Fibroblast of lung (primary cell): ENCODE data around the gene TMEM235. TPM values are rescaled to one million over a fixed set of nuclear protein-coding genes. Genes with fewer than 3 reads are reported as not detected.

Source experiments
- DNase-seq, 2 donors: peaks; one replicate each; pipeline versions ENCODE4 v3.0.0 to v3.0.0-alpha.2; 2010; ENCODE audit warnings: low read depth in 2 of 2
- H2AFZ ChIP-seq: 2 replicates; pipeline ENCODE4 v1.5.1; 2012; ENCODE audit warnings: low read length, control low read depth, inconsistent platforms
- H3K27ac ChIP-seq: 2 replicates; pipeline ENCODE4 v1.5.1; 2011; ENCODE audit warnings: low read length, control low read depth; ENCODE audit not compliant: insufficient read depth
- H3K27me3 ChIP-seq: 2 replicates; pipeline ENCODE4 v1.5.1; 2011; ENCODE audit warnings: mild to moderate bottlenecking, low read length; ENCODE audit not compliant: control insufficient read depth, insufficient read depth
- H3K36me3 ChIP-seq: 2 replicates; pipeline ENCODE4 v1.5.1; 2011; ENCODE audit warnings: low read length; ENCODE audit not compliant: control insufficient read depth, insufficient read depth
- H3K4me1 ChIP-seq: 2 replicates; pipeline ENCODE4 v1.5.1; 2011; ENCODE audit warnings: low read length; ENCODE audit not compliant: control insufficient read depth, insufficient read depth; ENCODE audit errors: extremely low read depth
- H3K4me2 ChIP-seq: 2 replicates; pipeline ENCODE4 v1.5.1; 2011; ENCODE audit warnings: low read length, control low read depth; ENCODE audit not compliant: insufficient read depth; ENCODE audit errors: extremely low read depth
- H3K4me3 ChIP-seq, 4 experiments: fragments of 200-600 bp in 1 of 4; sonication (generic) in 1 of 4; replicated peaks in 1 of 4; 2 replicates each; pipeline ENCODE4 v1.5.1; 2011 to 2016; ENCODE audit warnings: low read length in 4 of 4, low read depth in 3 of 4, mild to moderate bottlenecking in 3 of 4, control low read depth in 2 of 4, inconsistent platforms in 1 of 4, mixed read lengths in 1 of 4; ENCODE audit not compliant: insufficient read depth in 1 of 4; ENCODE audit errors: control extremely low read depth in 1 of 4
- H3K79me2 ChIP-seq: 2 replicates; pipeline ENCODE4 v1.5.1; 2012; ENCODE audit warnings: mild to moderate bottlenecking, low read length, inconsistent platforms; ENCODE audit not compliant: control insufficient read depth, insufficient read depth
- H3K9ac ChIP-seq: 2 replicates; pipeline ENCODE4 v1.5.1; 2011; ENCODE audit warnings: mild to moderate bottlenecking, low read length, control low read depth; ENCODE audit not compliant: insufficient read depth
- H3K9me3 ChIP-seq: 2 replicates; pipeline ENCODE4 v1.5.1; 2012; ENCODE audit warnings: low read depth, low read length; ENCODE audit not compliant: control insufficient read depth, insufficient read depth
- H4K20me1 ChIP-seq: 2 replicates; pipeline ENCODE4 v1.5.1; 2011; ENCODE audit warnings: low read length; ENCODE audit not compliant: control insufficient read depth, insufficient read depth; ENCODE audit errors: extremely low read depth
- EZH2 ChIP-seq: IDR thresholded peaks from 2 replicates; pipeline ENCODE4 v1.5.1; 2012; ENCODE audit warnings: low read length, control low read depth, mild to moderate bottlenecking; ENCODE audit errors: missing control alignments
- polyA plus RNA-seq, 2 donors: library from polyadenylated mRNA; depleted of rRNA in 1 of 2; stranded (reverse) in 1 of 2; unstranded in 1 of 2; fragments of >200 nt; gene quantifications; 2 replicates each; pipeline ENCODE4 v1.2.1, GENCODE V29; 2011 to 2012; ENCODE audit warnings: missing spikeins in 1 of 2
- total RNA-seq: library from RNA; depleted of rRNA; stranded (reverse); fragments of >200 nt; gene quantifications from 2 replicates; pipeline ENCODE4 v1.2.1, GENCODE V29; 2014
- TF ChIP-seq, protein P1 (sequence below), 2 donors: IDR thresholded peaks in 1 of 2; conservative IDR thresholded peaks in 1 of 2; 1 replicate in 1 of 2; 2 replicates in 1 of 2; pipeline ENCODE4 v1.5.1; 2011 to 2012; ENCODE audit warnings: low read length in 2 of 2, control low read depth in 1 of 2, inconsistent platforms in 1 of 2, low read depth in 1 of 2, mild to moderate bottlenecking in 1 of 2

The TMEM235 gene
- total and polyA plus RNA-seq, 2 donors (not counting 1 experiment from before 2014, with no cell fraction given), result not detected

DNA sequence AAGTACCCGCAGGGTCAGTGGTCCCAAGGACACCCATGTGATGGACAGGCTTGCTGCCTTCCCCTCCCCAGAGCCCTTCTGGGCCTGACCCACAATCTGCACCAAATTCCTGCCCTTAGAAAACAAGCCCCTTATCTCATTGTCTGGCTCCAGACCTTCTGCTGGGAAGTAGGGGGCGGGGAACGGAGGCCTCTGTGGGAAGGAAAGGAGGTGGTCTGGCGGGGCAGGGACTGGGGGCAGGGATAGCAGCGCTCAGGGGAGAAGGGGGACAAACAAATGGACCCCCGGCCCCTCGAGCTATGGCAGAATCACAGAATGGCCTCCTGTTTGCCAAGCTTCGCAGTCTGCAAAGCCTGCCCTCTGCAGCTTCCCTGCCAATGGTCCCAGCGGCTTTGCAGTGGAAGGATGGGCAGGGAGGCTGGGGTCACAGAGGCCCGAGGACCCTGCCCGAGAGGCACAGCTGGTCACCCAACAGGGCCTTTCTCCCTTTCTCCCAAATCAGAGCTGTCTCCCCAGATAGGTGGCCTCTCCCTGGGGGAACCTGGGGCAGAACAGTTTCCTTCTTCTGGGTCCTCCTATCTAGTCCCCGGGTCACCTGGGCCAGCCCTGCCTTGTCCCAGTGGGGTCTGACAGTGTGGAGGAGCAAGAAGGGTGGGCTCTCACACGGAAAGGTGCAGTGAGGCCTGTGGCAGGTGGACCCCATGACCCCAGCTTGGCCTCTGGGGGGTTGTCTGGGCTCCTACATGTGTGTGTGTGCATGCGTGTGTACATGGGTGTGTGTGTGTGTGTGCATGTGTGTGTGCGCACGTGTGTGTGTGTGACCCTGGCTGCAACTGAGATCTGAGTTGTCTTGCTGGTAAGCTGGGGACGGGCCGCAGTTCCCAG, 25.5 kb downstream of the TMEM235 start:
- Histone ChIP-seq H3K4me1 (no peaks in the 10 kb centered on the region), H3K9me3 (no peaks in the 10 kb centered on the region), H3K4me3 (no peak overlapping the region), H2AFZ (no peak overlapping the region), H3K9ac (no peak overlapping the region), H3K27ac (no peak overlapping the region), H3K27me3 (peaks cover 2% of the 10 kb centered on the region), H4K20me1 (no peaks in the 10 kb centered on the region), H3K79me2 (no peaks in the 10 kb centered on the region), H3K36me3 (no peaks in the 10 kb centered on the region), H3K4me2 (no peak overlapping the region)
- no peak for DNase-seq
- TF ChIP-seq, protein P1, sequence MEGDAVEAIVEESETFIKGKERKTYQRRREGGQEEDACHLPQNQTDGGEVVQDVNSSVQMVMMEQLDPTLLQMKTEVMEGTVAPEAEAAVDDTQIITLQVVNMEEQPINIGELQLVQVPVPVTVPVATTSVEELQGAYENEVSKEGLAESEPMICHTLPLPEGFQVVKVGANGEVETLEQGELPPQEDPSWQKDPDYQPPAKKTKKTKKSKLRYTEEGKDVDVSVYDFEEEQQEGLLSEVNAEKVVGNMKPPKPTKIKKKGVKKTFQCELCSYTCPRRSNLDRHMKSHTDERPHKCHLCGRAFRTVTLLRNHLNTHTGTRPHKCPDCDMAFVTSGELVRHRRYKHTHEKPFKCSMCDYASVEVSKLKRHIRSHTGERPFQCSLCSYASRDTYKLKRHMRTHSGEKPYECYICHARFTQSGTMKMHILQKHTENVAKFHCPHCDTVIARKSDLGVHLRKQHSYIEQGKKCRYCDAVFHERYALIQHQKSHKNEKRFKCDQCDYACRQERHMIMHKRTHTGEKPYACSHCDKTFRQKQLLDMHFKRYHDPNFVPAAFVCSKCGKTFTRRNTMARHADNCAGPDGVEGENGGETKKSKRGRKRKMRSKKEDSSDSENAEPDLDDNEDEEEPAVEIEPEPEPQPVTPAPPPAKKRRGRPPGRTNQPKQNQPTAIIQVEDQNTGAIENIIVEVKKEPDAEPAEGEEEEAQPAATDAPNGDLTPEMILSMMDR (conservative IDR thresholded peaks at IDR 0.05 in 1 of 2, IDR thresholded peaks at IDR 0.05 in 1 of 2; ENCODE audit: low read depth in 1 of 2, low read length in 2 of 2), result no peak
- TF ChIP-seq EZH2, result no peak

DNA sequence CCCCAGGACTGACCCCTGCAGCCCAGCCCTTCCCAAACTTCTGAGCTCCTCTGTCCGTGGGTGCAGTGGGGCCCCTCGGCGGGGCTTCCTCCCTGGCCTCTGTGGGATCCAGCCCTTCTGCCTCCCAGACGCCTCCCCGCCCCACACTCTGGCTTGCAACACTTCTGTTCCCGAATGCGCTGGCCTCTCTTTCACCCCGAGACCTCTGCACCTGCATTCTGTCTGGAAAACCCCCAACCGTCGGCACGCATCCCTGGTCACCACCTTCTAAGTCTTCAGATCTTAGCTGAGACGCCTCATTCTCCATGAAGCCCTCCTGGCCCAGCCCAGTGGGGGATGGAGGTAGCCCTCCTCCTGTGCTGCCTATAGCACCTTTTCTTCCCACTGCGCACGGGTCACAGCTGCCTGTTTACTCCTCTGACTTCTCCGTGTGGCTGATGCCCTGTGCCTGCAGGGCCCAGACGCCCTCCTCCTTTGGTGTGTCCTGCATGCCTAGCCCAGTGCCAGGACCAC, 26.4 kb downstream of the TMEM235 start:
- Histone ChIP-seq H4K20me1 (no peaks in the 10 kb centered on the region), H3K4me1 (no peaks in the 10 kb centered on the region), H3K9me3 (no peaks in the 10 kb centered on the region), H2AFZ (no peak overlapping the region), H3K4me2 (no peak overlapping the region), H3K27ac (no peak overlapping the region), H3K4me3 (no peak overlapping the region), H3K9ac (no peak overlapping the region), H3K79me2 (no peaks in the 10 kb centered on the region), H3K36me3 (no peaks in the 10 kb centered on the region), H3K27me3 (peaks cover 2% of the 10 kb centered on the region)
- DNase-seq, result peak in 1 of 2 donors; percentile 32
- TF ChIP-seq, protein P1 (conservative IDR thresholded peaks at IDR 0.05 in 1 of 2, IDR thresholded peaks at IDR 0.05 in 1 of 2; ENCODE audit: low read depth in 1 of 2, low read length in 2 of 2), result no peak
- TF ChIP-seq EZH2, result no peak

DNA sequence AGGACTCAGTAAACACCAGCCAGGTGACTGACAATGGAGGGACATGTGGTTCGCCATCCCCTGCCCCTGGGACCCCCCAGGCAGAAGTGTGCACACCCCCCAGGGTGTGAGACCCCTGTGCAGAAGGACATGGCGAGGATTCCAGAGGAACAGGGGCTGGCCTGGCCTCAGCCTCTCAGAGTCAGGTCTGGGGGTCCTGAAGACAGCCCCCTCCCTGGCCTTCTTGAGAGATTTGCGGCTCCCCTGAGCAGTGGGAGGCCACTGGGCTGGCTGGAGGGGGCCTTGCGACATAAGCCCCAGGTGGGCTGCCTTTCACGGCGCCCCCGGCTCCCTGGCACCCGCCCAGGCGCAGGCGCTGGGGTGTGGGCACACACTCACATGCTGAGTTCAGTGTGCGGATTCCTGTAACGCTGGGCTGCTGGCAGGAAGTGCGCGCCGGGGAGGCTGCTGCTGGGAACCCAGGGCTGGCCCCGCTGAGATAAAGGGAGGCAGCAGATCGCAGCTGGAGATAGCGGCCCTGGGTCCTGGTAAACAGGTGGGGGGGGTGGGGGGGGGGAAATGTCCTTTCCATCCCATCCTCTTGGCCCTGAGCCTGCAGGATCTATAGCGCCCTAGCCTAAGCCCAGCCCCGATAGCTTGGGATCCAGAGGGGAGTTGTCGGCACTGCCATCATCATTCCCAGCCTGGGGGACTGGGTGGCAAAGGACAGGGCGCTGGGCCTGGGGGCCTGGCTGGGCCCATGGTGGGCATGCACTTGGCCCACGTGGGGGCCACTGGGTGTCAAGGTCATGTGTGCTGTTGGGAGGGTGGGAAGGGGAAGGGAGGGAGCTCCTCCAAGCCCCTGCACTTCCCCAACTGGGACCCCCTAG, 27.1 kb downstream of the TMEM235 start:
- H3K27ac ChIP-seq, result no peak overlapping the region
- peak; percentile 23 to 32 for DNase-seq
- no peaks in the 10 kb centered on the region for H3K79me2 ChIP-seq
- no peaks in the 10 kb centered on the region for H4K20me1 ChIP-seq
- H2AFZ ChIP-seq, result no peak overlapping the region
- no peaks in the 10 kb centered on the region for H3K9me3 ChIP-seq
- no peak overlapping the region for H3K4me2 ChIP-seq
- no peaks in the 10 kb centered on the region for H3K4me1 ChIP-seq
- H3K27me3 ChIP-seq, result peaks cover 2% of the 10 kb centered on the region
- no peak overlapping the region for H3K4me3 ChIP-seq
- no peak for TF ChIP-seq EZH2
- TF ChIP-seq, protein P1 (conservative IDR thresholded peaks at IDR 0.05 in 1 of 2, IDR thresholded peaks at IDR 0.05 in 1 of 2; ENCODE audit: low read depth in 1 of 2, low read length in 2 of 2), result no peak
- H3K36me3 ChIP-seq, result no peaks in the 10 kb centered on the region
- H3K9ac ChIP-seq, result no peak overlapping the region
